Fibroblast of lung (primary cell): ENCODE results near the gene TPD52L2. TPM values are rescaled to one million over a fixed set of nuclear protein-coding genes. Genes with fewer than 3 reads are reported as not detected.
A peak's percentile ranks its signal among the peaks of the same experiment; 100 is the strongest.
"Not testable (repeated sequence)": the region's sequence is repeated elsewhere in the genome, so short reads cannot be mapped to it uniquely, and the experiment has no call there.

Experiments
- DNase-seq, 2 donors: peaks; one replicate each; pipeline versions ENCODE4 v3.0.0 to v3.0.0-alpha.2; 2010; ENCODE audit warnings: low read depth in 2 of 2
- H2AFZ ChIP-seq: 2 replicates; pipeline ENCODE4 v1.5.1; 2012; ENCODE audit warnings: low read length, control low read depth, inconsistent platforms
- H3K27ac ChIP-seq: 2 replicates; pipeline ENCODE4 v1.5.1; 2011; ENCODE audit warnings: low read length, control low read depth; ENCODE audit not compliant: insufficient read depth
- H3K27me3 ChIP-seq: 2 replicates; pipeline ENCODE4 v1.5.1; 2011; ENCODE audit warnings: mild to moderate bottlenecking, low read length; ENCODE audit not compliant: control insufficient read depth, insufficient read depth
- H3K36me3 ChIP-seq: 2 replicates; pipeline ENCODE4 v1.5.1; 2011; ENCODE audit warnings: low read length; ENCODE audit not compliant: control insufficient read depth, insufficient read depth
- H3K4me1 ChIP-seq: 2 replicates; pipeline ENCODE4 v1.5.1; 2011; ENCODE audit warnings: low read length; ENCODE audit not compliant: control insufficient read depth, insufficient read depth; ENCODE audit errors: extremely low read depth
- H3K4me2 ChIP-seq: 2 replicates; pipeline ENCODE4 v1.5.1; 2011; ENCODE audit warnings: low read length, control low read depth; ENCODE audit not compliant: insufficient read depth; ENCODE audit errors: extremely low read depth
- H3K4me3 ChIP-seq, 4 experiments: fragments of 200-600 bp in 1 of 4; sonication (generic) in 1 of 4; replicated peaks in 1 of 4; 2 replicates each; pipeline ENCODE4 v1.5.1; 2011 to 2016; ENCODE audit warnings: low read length in 4 of 4, low read depth in 3 of 4, mild to moderate bottlenecking in 3 of 4, control low read depth in 2 of 4, inconsistent platforms in 1 of 4, mixed read lengths in 1 of 4; ENCODE audit not compliant: insufficient read depth in 1 of 4; ENCODE audit errors: control extremely low read depth in 1 of 4
- H3K79me2 ChIP-seq: 2 replicates; pipeline ENCODE4 v1.5.1; 2012; ENCODE audit warnings: mild to moderate bottlenecking, low read length, inconsistent platforms; ENCODE audit not compliant: control insufficient read depth, insufficient read depth
- H3K9ac ChIP-seq: 2 replicates; pipeline ENCODE4 v1.5.1; 2011; ENCODE audit warnings: mild to moderate bottlenecking, low read length, control low read depth; ENCODE audit not compliant: insufficient read depth
- H3K9me3 ChIP-seq: 2 replicates; pipeline ENCODE4 v1.5.1; 2012; ENCODE audit warnings: low read depth, low read length; ENCODE audit not compliant: control insufficient read depth, insufficient read depth
- H4K20me1 ChIP-seq: 2 replicates; pipeline ENCODE4 v1.5.1; 2011; ENCODE audit warnings: low read length; ENCODE audit not compliant: control insufficient read depth, insufficient read depth; ENCODE audit errors: extremely low read depth
- CTCF ChIP-seq, 2 donors: IDR thresholded peaks in 1 of 2; conservative IDR thresholded peaks in 1 of 2; 1 replicate in 1 of 2; 2 replicates in 1 of 2; pipeline ENCODE4 v1.5.1; 2011 to 2012; ENCODE audit warnings: low read length in 2 of 2, control low read depth in 1 of 2, inconsistent platforms in 1 of 2, low read depth in 1 of 2, mild to moderate bottlenecking in 1 of 2
- EZH2 ChIP-seq: IDR thresholded peaks from 2 replicates; pipeline ENCODE4 v1.5.1; 2012; ENCODE audit warnings: low read length, control low read depth, mild to moderate bottlenecking; ENCODE audit errors: missing control alignments
- polyA plus RNA-seq, 2 donors: library from polyadenylated mRNA; depleted of rRNA in 1 of 2; stranded (reverse) in 1 of 2; unstranded in 1 of 2; fragments of >200 nt; gene quantifications; 2 replicates each; pipeline ENCODE4 v1.2.1, GENCODE V29; 2011 to 2012; ENCODE audit warnings: missing spikeins in 1 of 2
- total RNA-seq: library from RNA; depleted of rRNA; stranded (reverse); fragments of >200 nt; gene quantifications from 2 replicates; pipeline ENCODE4 v1.2.1, GENCODE V29; 2014

TPD52L2 gene
- total and polyA plus RNA-seq, 2 donors (not counting 1 experiment from before 2014, with no cell fraction given): 123 to 212 TPM

GRCh38 chr20:63863798-63864544 is 1.1 kb upstream of the TPD52L2 start:
- Histone ChIP-seq H4K20me1 (no peaks in the 10 kb centered on the region), H3K27ac (peak overlapping the region; percentile 98), H3K4me3 (peak overlapping the region; percentile 84 to 97 (median 89)), H3K36me3 (peaks cover 18% of the 10 kb centered on the region), H3K27me3 (no peaks in the 10 kb centered on the region), H3K79me2 (peaks cover 44% of the 10 kb centered on the region), H3K9ac (peak overlapping the region; percentile 25), H3K9me3 (no peaks in the 10 kb centered on the region), H3K4me1 (peaks cover 11% of the 10 kb centered on the region), H3K4me2 (peak overlapping the region; percentile 90), H2AFZ (peak overlapping the region; percentile 6)
- peak; percentile 73 to 78 for DNase-seq
- TF ChIP-seq CTCF (conservative IDR thresholded peaks at IDR 0.05 in 1 of 2, IDR thresholded peaks at IDR 0.05 in 1 of 2; ENCODE audit: low read depth in 1 of 2, low read length in 2 of 2) (peak; percentile 57 to 67), EZH2 (no peak)

GRCh38 chr20:63864545-63864977 is 509 bp upstream of the TPD52L2 start:
- Histone ChIP-seq H3K79me2 (peaks cover 50% of the 10 kb centered on the region), H3K9ac (peak overlapping the region; percentile 58), H3K9me3 (no peaks in the 10 kb centered on the region), H4K20me1 (no peaks in the 10 kb centered on the region), H3K27ac (peak overlapping the region; percentile 98), H2AFZ (peak overlapping the region; percentile 30), H3K36me3 (peaks cover 23% of the 10 kb centered on the region), H3K4me2 (peak overlapping the region; percentile 90), H3K4me3 (peak overlapping the region; percentile 84 to 97 (median 89)), H3K4me1 (peaks cover 8% of the 10 kb centered on the region), H3K27me3 (no peaks in the 10 kb centered on the region)
- DNase-seq: no peak
- no peak for TF ChIP-seq EZH2
- TF ChIP-seq CTCF (conservative IDR thresholded peaks at IDR 0.05 in 1 of 2, IDR thresholded peaks at IDR 0.05 in 1 of 2; ENCODE audit: low read depth in 1 of 2, low read length in 2 of 2): no peak

- H3K79me2 ChIP-seq: peaks cover 51% of the 10 kb centered on the region
- not testable (repeated sequence) for H2AFZ ChIP-seq, H3K4me2 ChIP-seq, H3K9ac ChIP-seq, H3K27ac ChIP-seq, DNase-seq, H4K20me1 ChIP-seq, H3K4me1 ChIP-seq, H3K9me3 ChIP-seq, H3K27me3 ChIP-seq, H3K4me3 ChIP-seq
- H3K36me3 ChIP-seq: peaks cover 18% of the 10 kb centered on the region
Measured at GRCh38 chr20:63867042-63867441, 2.0 kb downstream of the TPD52L2 start.
